ENCODE results near the gene EIF3A. TPM values are rescaled to one million over a fixed set of nuclear protein-coding genes. Genes with fewer than 3 reads are reported as not detected.

The EIF3A gene
- total and polyA plus RNA-seq, 2 of the 8 experiments (the other 6 are each of a cell fraction or from before 2014, with no cell fraction given) = 26.8 to 209 TPM

- TF ChIP-seq ATF2 (IDR thresholded peaks at IDR 0.05; ENCODE audit: low read length) (no peak), GTF2F1 (IDR thresholded peaks at IDR 0.05; ENCODE audit: borderline replicate concordance, low read depth, low read length) (no peak), JUN (IDR thresholded peaks at IDR 0.05; ENCODE audit: low read depth, low read length) (no peak), RBBP5 (IDR thresholded peaks at IDR 0.05; ENCODE audit: borderline replicate concordance, low read depth, low read length) (no peak)
Observed at GRCh38 chr10:119090026-119090795, 9.6 kb upstream of the EIF3A start (continued).
